ENCODE measurements around the gene SLC2A8.

The SLC2A8 gene

DNA sequence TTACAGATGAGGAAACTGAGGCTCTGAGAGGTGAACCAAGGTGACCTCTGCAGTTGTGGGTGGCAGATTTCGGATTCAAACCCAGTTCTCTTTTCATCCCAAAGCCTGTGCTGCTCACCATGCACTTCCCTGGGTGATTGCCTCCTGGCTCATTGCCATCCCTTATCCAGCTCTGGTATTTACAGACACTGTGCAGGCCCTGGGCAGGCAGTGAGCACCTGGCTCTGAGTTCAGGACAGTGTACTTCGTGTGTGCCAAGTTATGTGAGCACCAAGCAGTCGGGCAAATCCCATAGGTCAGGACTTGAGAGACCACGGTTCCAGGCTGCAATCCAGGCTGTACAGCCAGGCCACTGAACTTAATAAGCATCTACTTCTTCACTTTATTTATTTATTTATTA, 55.7 kb downstream of the SLC2A8 start:
- DNase-seq (ENCODE audit: insufficient read length), result no peak
- no peak for FAIRE-seq
- TF ChIP-seq POLR2AphosphoS5 (IDR thresholded peaks at IDR 0.05; ENCODE audit: low read depth, low read length) (no peak), TAF1 (IDR thresholded peaks at IDR 0.05; ENCODE audit: borderline replicate concordance, low read depth, low read length) (no peak), POLR2A (IDR thresholded peaks at IDR 0.05; ENCODE audit: low read depth, low read length) (no peak)

DNA sequence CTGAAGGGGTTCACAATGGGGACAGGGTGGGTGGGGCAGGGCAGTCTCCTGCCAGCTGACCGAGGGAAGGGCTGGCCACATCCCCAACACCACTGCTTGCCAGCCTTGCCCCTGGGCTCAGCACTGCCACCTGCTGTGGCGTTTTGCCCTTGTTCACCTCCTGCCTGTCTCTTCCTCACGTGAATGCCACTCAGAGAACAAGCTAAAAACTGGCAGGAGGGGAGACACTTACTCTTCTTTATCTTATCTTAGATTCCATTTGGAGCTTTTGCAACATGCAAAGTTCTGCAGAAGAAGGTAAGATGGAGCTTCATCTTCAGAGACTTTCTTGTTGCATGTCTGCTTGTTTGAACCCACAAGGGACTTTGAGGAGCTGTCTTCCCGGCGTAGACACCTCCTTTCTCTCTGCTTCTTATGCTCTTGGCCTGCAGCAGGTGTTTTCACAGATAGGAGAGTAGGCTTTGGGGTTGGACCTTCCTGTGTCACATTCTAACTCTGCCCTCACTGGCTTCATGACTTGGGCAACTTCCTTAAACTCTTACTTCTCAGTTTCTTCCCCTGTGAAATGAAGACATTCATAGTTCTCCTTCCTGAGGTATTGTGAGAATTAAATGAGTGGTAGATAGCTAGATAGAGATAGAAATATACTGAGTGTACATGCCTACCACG, 58.5 kb downstream of the SLC2A8 start:
- TF ChIP-seq TAF1 (IDR thresholded peaks at IDR 0.05; ENCODE audit: borderline replicate concordance, low read depth, low read length) (no peak), POLR2A (IDR thresholded peaks at IDR 0.05; ENCODE audit: low read depth, low read length) (no peak), POLR2AphosphoS5 (IDR thresholded peaks at IDR 0.05; ENCODE audit: low read depth, low read length) (no peak)
- no peak for FAIRE-seq
- no peak for DNase-seq (ENCODE audit: insufficient read length)

DNA sequence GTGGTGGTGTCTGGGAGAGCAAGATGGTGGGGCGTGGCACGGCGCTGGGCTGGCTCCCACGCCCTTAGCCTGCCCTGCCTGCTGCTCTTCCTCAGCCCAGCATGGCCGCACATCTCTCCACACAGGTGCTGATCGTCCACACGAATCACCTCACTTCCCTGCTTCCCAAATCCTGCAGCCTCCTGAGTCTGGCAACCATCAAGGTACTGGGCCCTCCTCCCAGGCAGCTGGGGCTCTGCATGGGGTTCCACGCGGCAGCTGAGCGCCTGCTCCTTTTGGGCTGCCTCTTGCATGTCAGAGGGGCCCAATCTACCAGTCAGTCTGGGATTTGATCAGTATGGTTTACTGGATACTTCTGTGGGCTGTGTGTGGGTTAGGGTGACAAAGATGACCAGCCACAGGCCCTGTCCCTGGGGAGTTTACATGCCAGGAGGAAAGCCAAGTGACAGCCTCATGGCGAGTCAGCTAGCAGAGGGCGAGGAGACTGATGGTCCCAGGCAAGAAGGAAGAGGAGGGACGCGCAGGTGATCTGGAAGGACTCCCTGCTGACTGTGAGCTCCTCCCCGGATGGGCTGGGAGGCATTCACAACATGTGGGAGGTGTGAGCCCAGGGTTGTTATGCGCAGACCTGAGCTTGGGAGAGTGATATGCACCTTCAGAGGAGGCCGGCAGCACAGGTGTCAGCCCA, 60.4 kb downstream of the SLC2A8 start:
- no peak for FAIRE-seq
- DNase-seq (ENCODE audit: insufficient read length), result no peak
- no peak for TF ChIP-seq POLR2A (IDR thresholded peaks at IDR 0.05; ENCODE audit: low read depth, low read length)
- no peak for TF ChIP-seq POLR2AphosphoS5 (IDR thresholded peaks at IDR 0.05; ENCODE audit: low read depth, low read length)
- no peak for TF ChIP-seq TAF1 (IDR thresholded peaks at IDR 0.05; ENCODE audit: borderline replicate concordance, low read depth, low read length)

Measured in GM12892 (cell line).